Measurements from ENCODE around the gene THADA.

DNA sequence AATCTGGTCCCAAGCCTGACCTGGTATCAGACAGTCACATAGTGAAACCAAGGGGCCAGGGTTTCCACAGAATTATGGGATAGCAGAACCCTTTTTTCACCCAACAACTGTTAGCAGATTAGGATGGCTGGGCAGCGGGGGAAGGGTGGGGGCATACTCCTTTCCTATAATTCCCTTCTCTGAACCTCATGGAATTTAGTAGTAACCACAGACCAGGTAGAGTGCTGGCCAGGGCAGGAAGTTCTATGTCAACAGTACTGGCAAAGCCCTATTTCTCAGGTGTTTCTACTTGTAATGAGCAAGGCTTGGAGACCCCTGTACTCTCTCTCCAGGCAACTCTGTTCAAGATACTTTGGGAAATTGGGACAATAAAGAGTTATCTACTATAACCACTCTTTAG lies 174.6 kb downstream of the THADA start:
- TF ChIP-seq, protein P1, sequence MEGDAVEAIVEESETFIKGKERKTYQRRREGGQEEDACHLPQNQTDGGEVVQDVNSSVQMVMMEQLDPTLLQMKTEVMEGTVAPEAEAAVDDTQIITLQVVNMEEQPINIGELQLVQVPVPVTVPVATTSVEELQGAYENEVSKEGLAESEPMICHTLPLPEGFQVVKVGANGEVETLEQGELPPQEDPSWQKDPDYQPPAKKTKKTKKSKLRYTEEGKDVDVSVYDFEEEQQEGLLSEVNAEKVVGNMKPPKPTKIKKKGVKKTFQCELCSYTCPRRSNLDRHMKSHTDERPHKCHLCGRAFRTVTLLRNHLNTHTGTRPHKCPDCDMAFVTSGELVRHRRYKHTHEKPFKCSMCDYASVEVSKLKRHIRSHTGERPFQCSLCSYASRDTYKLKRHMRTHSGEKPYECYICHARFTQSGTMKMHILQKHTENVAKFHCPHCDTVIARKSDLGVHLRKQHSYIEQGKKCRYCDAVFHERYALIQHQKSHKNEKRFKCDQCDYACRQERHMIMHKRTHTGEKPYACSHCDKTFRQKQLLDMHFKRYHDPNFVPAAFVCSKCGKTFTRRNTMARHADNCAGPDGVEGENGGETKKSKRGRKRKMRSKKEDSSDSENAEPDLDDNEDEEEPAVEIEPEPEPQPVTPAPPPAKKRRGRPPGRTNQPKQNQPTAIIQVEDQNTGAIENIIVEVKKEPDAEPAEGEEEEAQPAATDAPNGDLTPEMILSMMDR (IDR thresholded peaks at IDR 0.05; ENCODE audit: low read depth, low read length), result no peak
- TF ChIP-seq EZH2phosphoT487 (IDR thresholded peaks at IDR 0.05; ENCODE audit: low read depth), result no peak
